Large intestine (tissue), 3 donors: ENCODE data around the gene OR10C1. TPM values are rescaled to one million over a fixed set of nuclear protein-coding genes. Genes with fewer than 3 reads are reported as not detected.

Experiments
- DNase-seq, 2 donors: peaks; one replicate each; pipeline versions ENCODE4 v3.0.0 to v3.0.0-alpha.2; 2013
- H3K27ac ChIP-seq: one replicate; pipeline ENCODE4 v1.5.1; 2013; ENCODE audit warnings: low read length
- H3K27me3 ChIP-seq: 2 replicates; pipeline ENCODE4 v1.6.1; 2013; ENCODE audit warnings: low read length; ENCODE audit not compliant: control insufficient read depth, insufficient read depth
- H3K36me3 ChIP-seq: 2 replicates; pipeline ENCODE4 v1.6.1; 2013; ENCODE audit warnings: low read length; ENCODE audit not compliant: control insufficient read depth, insufficient read depth
- H3K4me1 ChIP-seq: one replicate; pipeline ENCODE4 v1.6.1; 2013; ENCODE audit warnings: low read length; ENCODE audit not compliant: control insufficient read depth, insufficient read depth
- H3K4me3 ChIP-seq: one replicate; pipeline ENCODE4 v1.5.1; 2013; ENCODE audit warnings: low read length
- H3K9me3 ChIP-seq: one replicate; pipeline ENCODE4 v1.6.1; 2013; ENCODE audit warnings: mild to moderate bottlenecking, low read depth, low read length, moderate library complexity; ENCODE audit not compliant: control insufficient read depth
- WGBS: methylation state at CpG from one replicate; pipeline ENCODE4 v1.1.5; 2013; ENCODE audit warnings: low lambda C conversion rate; ENCODE audit not compliant: insufficient coverage; 5-methylcytosine and 5-hydroxymethylcytosine counted together
- polyA plus RNA-seq: library from polyadenylated mRNA; unstranded; fragments of 120-200 nt; gene quantifications from one replicate; pipeline ENCODE4 v1.2.1, GENCODE V29; 2013

Gene OR10C1
- polyA plus RNA-seq, 1 donor, result not detected

DNA sequence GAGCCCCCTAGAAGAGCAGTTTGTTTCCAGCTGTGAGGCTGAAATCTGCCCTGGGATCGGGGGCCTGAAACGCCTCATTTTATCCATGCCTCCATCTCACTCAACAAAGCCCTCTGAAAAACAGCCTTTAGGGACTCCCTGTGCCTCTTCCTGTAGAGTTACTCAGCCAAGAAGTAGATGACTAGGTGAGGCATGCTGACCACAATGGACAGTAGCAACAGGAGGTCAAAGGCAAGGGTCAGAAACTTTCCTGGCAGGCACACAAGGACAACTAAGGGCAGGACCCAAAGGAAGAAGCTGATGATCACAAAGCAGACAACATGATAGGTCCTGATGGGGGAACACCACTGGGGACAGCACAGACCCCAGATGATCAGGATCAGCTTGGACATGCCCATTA, 35.9 kb downstream of the OR10C1 start:
- no CpG with 5 or more reads among the region's 2 CpGs for WGBS
- no peak for DNase-seq
- no peaks in the 10 kb centered on the region for H3K27me3 ChIP-seq
- H3K4me3 ChIP-seq, result no peak overlapping the region
- H3K9me3 ChIP-seq, result no peaks in the 10 kb centered on the region
- H3K27ac ChIP-seq, result no peak overlapping the region
- H3K4me1 ChIP-seq, result no peaks in the 10 kb centered on the region
- no peaks in the 10 kb centered on the region for H3K36me3 ChIP-seq

DNA sequence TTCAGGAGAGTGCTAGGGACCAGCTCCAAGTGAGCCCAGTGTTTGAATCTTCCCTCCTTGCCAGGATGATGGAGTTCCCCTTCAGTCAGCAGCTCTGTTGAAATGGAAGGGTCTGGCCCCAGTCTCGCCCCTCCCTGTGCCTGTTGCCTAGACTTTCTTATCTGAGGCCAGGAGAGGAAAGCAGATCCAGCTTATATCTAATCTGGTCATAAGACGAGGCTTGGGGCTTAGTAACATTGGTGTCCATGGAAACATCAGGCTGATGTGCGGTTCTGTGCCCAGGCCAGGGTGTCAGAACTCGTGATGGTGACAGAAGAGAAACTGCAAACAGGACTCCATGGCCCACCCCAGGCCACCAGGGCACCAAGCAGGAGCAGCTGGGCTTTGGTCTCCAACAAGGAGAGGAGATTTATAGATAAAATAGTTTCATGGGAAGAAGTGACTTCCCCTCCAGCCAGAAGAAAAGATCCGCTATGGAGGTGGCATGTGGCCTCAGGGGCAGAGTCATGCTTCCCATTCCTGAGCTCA, 38.9 kb downstream of the OR10C1 start:
- Histone ChIP-seq H3K9me3 (no peaks in the 10 kb centered on the region), H3K27me3 (no peaks in the 10 kb centered on the region), H3K4me3 (no peak overlapping the region), H3K4me1 (no peaks in the 10 kb centered on the region), H3K36me3 (no peaks in the 10 kb centered on the region), H3K27ac (no peak overlapping the region)
- DNase-seq, result no peak
- 80% methylated on average over 1 of the region's 5 CpGs for WGBS

DNA sequence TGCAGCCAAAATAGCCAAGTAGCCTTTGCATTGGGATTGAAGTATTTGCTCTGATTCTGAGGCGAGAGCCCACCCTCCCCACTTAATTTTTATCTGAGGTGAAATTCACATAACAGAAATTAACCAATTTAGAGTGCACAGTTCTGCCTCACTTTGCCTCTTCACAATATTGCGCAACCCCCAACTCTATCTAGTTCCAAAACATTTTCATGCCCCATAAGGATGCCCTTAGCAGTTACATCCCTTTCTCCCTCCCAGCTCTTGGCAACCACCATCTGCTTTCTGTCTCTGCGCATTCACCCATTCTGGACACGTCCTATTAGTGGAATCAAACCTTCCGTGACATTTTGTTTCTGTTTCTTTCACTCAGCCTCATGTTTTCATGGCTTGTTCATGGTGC, 39.6 kb downstream of the OR10C1 start:
- no peaks in the 10 kb centered on the region for H3K27me3 ChIP-seq
- DNase-seq, result no peak
- no peak overlapping the region for H3K4me3 ChIP-seq
- H3K9me3 ChIP-seq, result no peaks in the 10 kb centered on the region
- H3K36me3 ChIP-seq, result no peaks in the 10 kb centered on the region
- H3K4me1 ChIP-seq, result no peaks in the 10 kb centered on the region
- 96% methylated on average over 4 of the region's 5 CpGs for WGBS
- H3K27ac ChIP-seq, result no peak overlapping the region

DNA sequence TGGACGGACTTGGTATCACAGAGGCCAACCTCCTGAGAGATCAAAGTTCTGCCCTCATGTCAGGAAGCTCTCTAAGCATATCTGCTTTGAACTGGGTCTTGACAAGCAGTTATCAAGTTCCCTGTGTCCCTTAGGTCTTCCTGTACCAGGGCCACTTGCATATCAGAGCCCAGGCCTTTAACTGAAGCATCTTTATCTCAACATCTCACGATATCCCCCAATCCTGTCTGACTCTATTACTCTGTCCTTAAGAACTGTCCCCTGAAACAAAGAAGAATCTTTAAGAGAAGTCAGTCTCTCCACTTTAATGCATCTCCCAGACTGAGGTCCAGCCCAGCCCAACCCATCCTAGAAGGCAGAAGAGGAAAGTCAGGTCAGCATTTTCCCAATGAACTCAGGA, 40.5 kb downstream of the OR10C1 start:
- Histone ChIP-seq H3K4me1 (no peaks in the 10 kb centered on the region), H3K27me3 (no peaks in the 10 kb centered on the region), H3K27ac (no peak overlapping the region), H3K9me3 (no peaks in the 10 kb centered on the region), H3K36me3 (no peaks in the 10 kb centered on the region), H3K4me3 (no peak overlapping the region)
- WGBS, result no CpG with 5 or more reads among the region's 2 CpGs
- no peak for DNase-seq

DNA sequence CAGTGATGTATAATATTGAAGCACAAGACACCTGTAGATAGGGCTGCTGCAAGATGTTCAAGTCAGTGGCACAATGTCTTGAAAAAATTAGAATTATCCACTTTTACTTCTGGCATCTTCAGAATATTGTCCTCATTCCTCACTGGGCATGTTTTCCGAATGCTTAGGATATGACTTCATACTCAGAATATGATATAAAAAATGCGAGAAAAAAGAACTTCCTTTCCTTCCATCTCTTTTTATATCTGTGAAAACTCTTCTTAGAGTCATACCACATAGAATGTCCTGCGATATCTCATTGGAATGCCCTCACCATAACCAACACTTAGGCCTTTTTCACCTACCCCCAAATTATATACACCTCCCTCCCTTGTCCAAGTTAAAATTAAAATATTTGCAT, 44.1 kb downstream of the OR10C1 start:
- WGBS, result 100% methylated on average over 2 of the region's 3 CpGs
- Histone ChIP-seq H3K27ac (no peak overlapping the region), H3K27me3 (no peaks in the 10 kb centered on the region), H3K4me3 (no peak overlapping the region), H3K36me3 (no peaks in the 10 kb centered on the region), H3K9me3 (no peaks in the 10 kb centered on the region), H3K4me1 (no peaks in the 10 kb centered on the region)
- no peak for DNase-seq

DNA sequence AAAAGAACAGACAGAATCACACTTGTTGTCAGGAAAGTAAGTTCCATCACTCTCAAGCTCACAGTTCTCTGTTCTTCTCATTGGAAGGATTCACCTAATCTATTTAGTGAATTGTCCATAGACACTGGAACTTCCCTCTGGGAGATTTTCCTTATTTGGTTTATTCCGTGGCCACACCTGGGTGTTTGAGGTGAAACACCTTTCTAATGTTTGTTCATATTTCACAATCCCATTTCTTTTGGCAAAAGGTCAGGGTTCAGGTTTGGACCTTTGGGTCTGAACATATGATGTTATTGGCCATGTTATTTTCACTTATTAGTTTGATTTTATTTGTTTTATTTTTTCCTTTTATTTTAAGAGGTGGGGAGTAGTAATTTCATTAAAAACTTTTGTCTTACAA, 44.6 kb downstream of the OR10C1 start:
- Histone ChIP-seq H3K9me3 (no peaks in the 10 kb centered on the region), H3K27me3 (no peaks in the 10 kb centered on the region), H3K4me3 (no peak overlapping the region), H3K36me3 (no peaks in the 10 kb centered on the region), H3K27ac (no peak overlapping the region), H3K4me1 (no peaks in the 10 kb centered on the region)
- DNase-seq, result no peak
- WGBS, result 44% methylated on average over 1 of the region's 1 CpG

DNA sequence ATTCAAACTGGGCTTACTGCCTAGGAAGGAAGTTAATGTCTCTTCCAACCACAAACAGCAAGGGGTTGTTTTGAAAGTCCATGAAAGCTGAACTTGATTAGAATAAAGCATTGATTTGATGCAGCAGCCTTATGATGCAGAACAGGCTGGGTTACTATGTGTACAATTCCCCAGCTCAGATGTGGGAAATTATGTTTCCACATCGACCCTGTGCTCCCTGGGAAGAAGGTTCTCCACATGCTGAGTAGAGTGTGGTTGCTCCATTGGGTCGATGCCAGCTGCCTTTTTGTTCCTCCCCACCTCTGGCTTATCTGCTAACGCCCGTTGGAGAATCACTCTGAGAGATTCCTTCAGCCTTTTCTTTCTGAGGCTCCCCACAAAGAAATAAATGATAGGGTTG, 47.5 kb downstream of the OR10C1 start:
- no peak for DNase-seq
- no peak overlapping the region for H3K27ac ChIP-seq
- H3K4me1 ChIP-seq, result no peaks in the 10 kb centered on the region
- H3K4me3 ChIP-seq, result no peak overlapping the region
- no peaks in the 10 kb centered on the region for H3K27me3 ChIP-seq
- H3K36me3 ChIP-seq, result no peaks in the 10 kb centered on the region
- WGBS, result no CpG with 5 or more reads among the region's 4 CpGs
- no peaks in the 10 kb centered on the region for H3K9me3 ChIP-seq

DNA sequence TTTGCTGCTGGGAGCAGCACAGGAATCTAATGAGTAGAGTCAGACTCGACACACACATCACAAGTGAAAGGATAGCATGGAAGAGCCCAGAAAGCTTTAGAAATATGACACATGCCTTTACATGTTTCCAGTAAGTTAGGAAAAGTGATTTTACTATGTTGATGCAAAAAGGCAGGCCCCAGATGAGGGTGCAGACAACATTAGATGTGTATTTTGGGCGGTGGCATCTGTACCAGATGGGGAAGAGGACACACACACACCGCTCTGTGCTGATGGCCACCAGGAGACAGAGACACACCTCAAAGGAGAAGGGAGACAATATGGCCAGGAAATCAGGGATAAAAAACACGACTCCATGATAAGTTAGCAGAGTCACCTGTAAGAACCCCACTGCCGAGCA, 48.0 kb downstream of the OR10C1 start:
- no peak overlapping the region for H3K27ac ChIP-seq
- no peaks in the 10 kb centered on the region for H3K9me3 ChIP-seq
- H3K27me3 ChIP-seq, result no peaks in the 10 kb centered on the region
- H3K4me1 ChIP-seq, result no peaks in the 10 kb centered on the region
- no CpG with 5 or more reads among the region's 5 CpGs for WGBS
- no peak overlapping the region for H3K4me3 ChIP-seq
- H3K36me3 ChIP-seq, result no peaks in the 10 kb centered on the region
- DNase-seq, result no peak

GRCh38 chr6:29487660-29488059, 48.6 kb downstream of the OR10C1 start, which contains the start of gene MAS1L:
TSS of gene MAS1L (minus strand) at chr6:29487956. CDS start at chr6:29487902, 54 bp downstream.
- no peak for DNase-seq
- H3K4me1 ChIP-seq, result no peaks in the 10 kb centered on the region
- H3K9me3 ChIP-seq, result no peaks in the 10 kb centered on the region
- H3K27ac ChIP-seq, result no peak within 1 kb of the TSS
- H3K4me3 ChIP-seq, result no peak within 1 kb of the TSS
- no CpG with 5 or more reads among the region's 2 CpGs for WGBS
- no peaks in the 10 kb centered on the region for H3K36me3 ChIP-seq
- H3K27me3 ChIP-seq, result no peaks in the 10 kb centered on the region

DNA sequence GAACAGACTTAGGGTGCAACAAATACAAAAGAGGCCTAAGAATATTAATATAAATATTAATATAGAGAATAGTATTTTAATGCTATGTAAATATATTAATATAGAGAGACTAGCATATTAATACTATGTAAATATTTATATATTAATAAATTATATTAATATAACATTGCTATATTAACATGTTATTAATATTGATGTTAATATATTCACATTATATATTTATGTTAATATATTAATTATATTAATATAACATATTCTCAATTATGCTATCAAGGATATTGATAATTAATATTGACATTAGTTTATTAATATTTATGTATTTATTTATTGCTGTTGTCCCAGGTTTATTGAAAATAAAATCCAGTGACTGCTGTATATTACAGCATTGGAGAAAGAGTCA, 49.8 kb downstream of the OR10C1 start:
- Histone ChIP-seq H3K4me1 (no peaks in the 10 kb centered on the region), H3K27ac (no peak overlapping the region), H3K27me3 (no peaks in the 10 kb centered on the region), H3K9me3 (no peaks in the 10 kb centered on the region), H3K36me3 (no peaks in the 10 kb centered on the region), H3K4me3 (no peak overlapping the region)
- DNase-seq, result no peak

DNA sequence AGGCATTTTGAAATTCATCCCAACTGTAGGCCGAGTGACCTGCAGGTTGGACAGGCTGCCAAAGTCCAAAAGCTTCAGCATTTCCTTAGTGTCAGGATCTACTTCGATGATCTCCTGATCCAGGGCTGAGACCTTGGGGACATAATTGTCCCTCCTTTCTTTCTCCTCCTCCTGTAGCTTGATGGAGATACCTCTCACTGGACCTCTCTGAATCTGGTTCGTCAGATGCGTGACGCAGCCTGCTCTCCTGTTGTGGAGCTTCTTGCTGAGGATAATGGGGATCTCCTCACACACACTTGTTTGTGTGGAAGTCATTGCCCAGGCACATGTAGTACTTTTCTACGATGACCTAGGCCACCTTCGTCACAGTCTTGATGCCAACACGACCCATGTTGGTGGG, 50.2 kb downstream of the OR10C1 start:
- no peak for DNase-seq

More for the DNA sequence above, 50.2 kb downstream of the OR10C1 start:
- Histone ChIP-seq H3K4me3 (no peak overlapping the region), H3K4me1 (no peaks in the 10 kb centered on the region), H3K36me3 (no peaks in the 10 kb centered on the region), H3K27ac (no peak overlapping the region), H3K27me3 (peaks cover under 1% of the 10 kb centered on the region), H3K9me3 (no peaks in the 10 kb centered on the region)
- 100% methylated on average over 4 of the region's 8 CpGs for WGBS
